Inferior parietal cortex (tissue), 1 donor: ENCODE data around the gene THUMPD1.
A peak's percentile ranks its signal among the peaks of the same experiment; 100 is the strongest.
"Not testable (repeated sequence)": the region's sequence is repeated elsewhere in the genome, so short reads cannot be mapped to it uniquely, and the experiment has no call there.

Experiments used
- DNase-seq: peaks from one replicate; pipeline ENCODE4 v3.0.0-alpha.2; 2016; ENCODE audit errors: extremely low spot score

Gene THUMPD1

GRCh38 chr16:20749474-20749873 is 7.9 kb upstream of the THUMPD1 start:
- DNase-seq = no peak

- DNase-seq = no peak
Observed at GRCh38 chr16:20747030-20747816, 5.6 kb upstream of the THUMPD1 start.

- no peak for DNase-seq
Observed at GRCh38 chr16:20746461-20746860, 4.8 kb upstream of the THUMPD1 start.

GRCh38 chr16:20744922-20745440 is 3.4 kb upstream of the THUMPD1 start:
- DNase-seq = no peak

GRCh38 chr16:20743591-20743990 is 2.0 kb upstream of the THUMPD1 start:
- no peak for DNase-seq

GRCh38 chr16:20740901-20741521 is 607 bp downstream of the THUMPD1 start:
- DNase-seq = peak; percentile 81

- no peak for DNase-seq
Observed at GRCh38 chr16:20740007-20740883, 1.4 kb downstream of the THUMPD1 start.

GRCh38 chr16:20735490-20735889 is 6.1 kb downstream of the THUMPD1 start:
- DNase-seq = no peak

GRCh38 chr16:20734782-20735181 is 6.8 kb downstream of the THUMPD1 start:
- DNase-seq = no peak

GRCh38 chr16:20734056-20734455 is 7.6 kb downstream of the THUMPD1 start:
- DNase-seq = no peak

- no peak for DNase-seq
Observed at GRCh38 chr16:20729141-20729540, 12.5 kb downstream of the THUMPD1 start.

- DNase-seq = no peak
Observed at GRCh38 chr16:20727181-20727580, 14.4 kb downstream of the THUMPD1 start.

- no peak for DNase-seq
Observed at GRCh38 chr16:20726661-20727060, 15.0 kb downstream of the THUMPD1 start.

GRCh38 chr16:20720251-20720650 is 21.4 kb downstream of the THUMPD1 start:
- DNase-seq = no peak

- DNase-seq = not testable (repeated sequence)
Observed at GRCh38 chr16:20717718-20718117, 23.9 kb downstream of the THUMPD1 start.

- DNase-seq = no peak
Observed at GRCh38 chr16:20711277-20711911, 30.2 kb downstream of the THUMPD1 start.

- not testable (repeated sequence) for DNase-seq
Observed at GRCh38 chr16:20708129-20708528, 33.5 kb downstream of the THUMPD1 start.

GRCh38 chr16:20707461-20707860 is 34.2 kb downstream of the THUMPD1 start:
- DNase-seq = no peak

GRCh38 chr16:20705972-20706371 is 35.6 kb downstream of the THUMPD1 start:
- not testable (repeated sequence) for DNase-seq

GRCh38 chr16:20704281-20704680 is 37.3 kb downstream of the THUMPD1 start:
- no peak for DNase-seq

GRCh38 chr16:20701692-20702091 is 39.9 kb downstream of the THUMPD1 start:
- not testable (repeated sequence) for DNase-seq

- DNase-seq = no peak
Observed at GRCh38 chr16:20696618-20697017, 45.0 kb downstream of the THUMPD1 start.
